ENCODE measurements around the gene MED12L.

MED12L gene

GRCh38 chr3:151306168-151306810 is 220.8 kb downstream of the MED12L start:
- peak; percentile 17 for DNase-seq

- no peak for DNase-seq
Observed at GRCh38 chr3:151307131-151307530, 221.7 kb downstream of the MED12L start.

- no peak for DNase-seq
Observed at GRCh38 chr3:151307583-151308488, 222.4 kb downstream of the MED12L start.

GRCh38 chr3:151309566-151309965 is 224.1 kb downstream of the MED12L start:
- DNase-seq: no peak

GRCh38 chr3:151312972-151313371 is 227.5 kb downstream of the MED12L start:
- no peak for DNase-seq

GRCh38 chr3:151314137-151314536 is 228.7 kb downstream of the MED12L start:
- no peak for DNase-seq

- DNase-seq: no peak
Observed at GRCh38 chr3:151314593-151314992, 229.1 kb downstream of the MED12L start.

- DNase-seq: no peak
Observed at GRCh38 chr3:151315136-151315535, 229.7 kb downstream of the MED12L start.

GRCh38 chr3:151315846-151316245 is 230.4 kb downstream of the MED12L start:
- DNase-seq: no peak

- peak; percentile 51 for DNase-seq
Observed at GRCh38 chr3:151316267-151316991, 231.0 kb downstream of the MED12L start, which contains the start of gene GPR87. Gene GPR87 (minus strand): TSS chr3:151316820. CDS start chr3:151300100, 16,720 bp downstream.

- no peak for DNase-seq
Observed at GRCh38 chr3:151318313-151318712, 232.8 kb downstream of the MED12L start.

GRCh38 chr3:151318991-151319390 is 233.5 kb downstream of the MED12L start:
- no peak for DNase-seq

- DNase-seq: no peak
Observed at GRCh38 chr3:151319628-151320027, 234.2 kb downstream of the MED12L start.

GRCh38 chr3:151320131-151320530 is 234.7 kb downstream of the MED12L start:
- DNase-seq: no peak

GRCh38 chr3:151321526-151321925 is 236.1 kb downstream of the MED12L start:
- no peak for DNase-seq

GRCh38 chr3:151322511-151322910 is 237.0 kb downstream of the MED12L start:
- no peak for DNase-seq

- no peak for DNase-seq
Observed at GRCh38 chr3:151327571-151328198, 242.2 kb downstream of the MED12L start.

GRCh38 chr3:151328298-151328995 is 243.0 kb downstream of the MED12L start:
- DNase-seq: peak; percentile 43

GRCh38 chr3:151329363-151329762 is 243.9 kb downstream of the MED12L start, which contains the start of gene P2RY13:
Gene P2RY13 (minus strand): TSS chr3:151329549. CDS start chr3:151329528, 21 bp downstream.
- no peak for DNase-seq

GRCh38 chr3:151330379-151330778 is 244.9 kb downstream of the MED12L start:
- no peak for DNase-seq

- no peak for DNase-seq
Observed at GRCh38 chr3:151330899-151331298, 245.4 kb downstream of the MED12L start.

- DNase-seq: no peak
Observed at GRCh38 chr3:151331696-151332095, 246.2 kb downstream of the MED12L start.
